Kidney glomerular epithelial cell (primary cell): ENCODE data around the gene R3HCC1L.

Experiments
- DNase-seq: peaks from one replicate; lab custom pipeline; 2025; lab: John Stamatoyannopoulos, UW

The R3HCC1L gene

GRCh38 chr10:98231417-98231816, 97.0 kb downstream of the R3HCC1L start:
- DNase-seq, result no peak

GRCh38 chr10:98235846-98236245, 101.4 kb downstream of the R3HCC1L start:
- DNase-seq, result no peak

GRCh38 chr10:98236862-98237261, 102.4 kb downstream of the R3HCC1L start:
- DNase-seq, result no peak

GRCh38 chr10:98238391-98238790, 103.9 kb downstream of the R3HCC1L start:
- DNase-seq, result no peak

GRCh38 chr10:98240524-98240923, 106.1 kb downstream of the R3HCC1L start:
- DNase-seq, result no peak

- DNase-seq, result peak; percentile 46
Observed at GRCh38 chr10:98242823-98243222, 108.4 kb downstream of the R3HCC1L start.

GRCh38 chr10:98244141-98244540, 109.7 kb downstream of the R3HCC1L start:
- no peak for DNase-seq

GRCh38 chr10:98244586-98244985, 110.1 kb downstream of the R3HCC1L start:
- no peak for DNase-seq

- peak; percentile 73 for DNase-seq
Observed at GRCh38 chr10:98246911-98247805, 112.7 kb downstream of the R3HCC1L start.

GRCh38 chr10:98248018-98248417, 113.6 kb downstream of the R3HCC1L start:
- DNase-seq, result no peak

GRCh38 chr10:98249134-98249533, 114.7 kb downstream of the R3HCC1L start:
- no peak for DNase-seq

GRCh38 chr10:98251399-98251798, 116.9 kb downstream of the R3HCC1L start:
- DNase-seq, result no peak

GRCh38 chr10:98252464-98252863, 118.0 kb downstream of the R3HCC1L start:
- DNase-seq, result no peak

- DNase-seq, result no peak
Observed at GRCh38 chr10:98253499-98253898, 119.0 kb downstream of the R3HCC1L start.

- DNase-seq, result no peak
Observed at GRCh38 chr10:98254234-98254974, 119.9 kb downstream of the R3HCC1L start.

GRCh38 chr10:98255146-98255877, 120.9 kb downstream of the R3HCC1L start:
- DNase-seq, result no peak

- DNase-seq, result no peak
Observed at GRCh38 chr10:98256692-98257091, 122.2 kb downstream of the R3HCC1L start.

- no peak for DNase-seq
Observed at GRCh38 chr10:98257198-98257597, 122.7 kb downstream of the R3HCC1L start.

GRCh38 chr10:98257961-98258360, 123.5 kb downstream of the R3HCC1L start:
- no peak for DNase-seq

- DNase-seq, result no peak
Observed at GRCh38 chr10:98258683-98259454, 124.4 kb downstream of the R3HCC1L start.

GRCh38 chr10:98259606-98260315, 125.3 kb downstream of the R3HCC1L start:
- DNase-seq, result no peak
